ENCODE results near the gene ADGRF5. TPM values are rescaled to one million over a fixed set of nuclear protein-coding genes. Genes with fewer than 3 reads are reported as not detected.

The ADGRF5 gene
- total RNA-seq, 1 donor from 2014 or later = 283 TPM

DNA sequence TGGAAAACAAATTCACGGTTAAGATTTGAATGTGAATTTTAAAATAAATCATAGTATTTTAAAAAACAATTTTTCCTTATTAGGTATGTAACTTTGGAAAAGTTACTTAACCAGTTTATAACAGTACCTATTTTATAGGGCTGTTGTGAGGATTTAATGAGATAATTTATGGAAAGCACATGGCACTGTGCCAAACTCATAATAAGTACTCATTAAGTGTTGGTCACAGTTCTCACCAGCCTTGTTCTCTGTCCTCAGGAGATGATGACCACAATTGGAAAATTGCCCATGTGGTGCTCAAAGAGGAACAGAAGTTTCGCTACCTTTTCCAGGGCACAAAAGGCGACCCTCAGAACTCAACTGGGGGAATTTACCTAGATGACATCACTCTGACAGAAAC lies 88.9 kb downstream of the ADGRF5 start:
- intact Hi-C loops (cut with DNase I) = no loop called here
- H3K27ac ChIP-seq = no peak overlapping the region
- TF ChIP-seq CTCF (IDR thresholded peaks at IDR 0.05) = no peak
- H3K27me3 ChIP-seq = no peaks in the 10 kb centered on the region
- H3K9me3 ChIP-seq = no peaks in the 10 kb centered on the region
- H3K4me3 ChIP-seq = no peak overlapping the region
- H3K4me1 ChIP-seq = no peaks in the 10 kb centered on the region
- ATAC-seq = no peak
- no peak for DNase-seq
- H3K36me3 ChIP-seq = no peaks in the 10 kb centered on the region

DNA sequence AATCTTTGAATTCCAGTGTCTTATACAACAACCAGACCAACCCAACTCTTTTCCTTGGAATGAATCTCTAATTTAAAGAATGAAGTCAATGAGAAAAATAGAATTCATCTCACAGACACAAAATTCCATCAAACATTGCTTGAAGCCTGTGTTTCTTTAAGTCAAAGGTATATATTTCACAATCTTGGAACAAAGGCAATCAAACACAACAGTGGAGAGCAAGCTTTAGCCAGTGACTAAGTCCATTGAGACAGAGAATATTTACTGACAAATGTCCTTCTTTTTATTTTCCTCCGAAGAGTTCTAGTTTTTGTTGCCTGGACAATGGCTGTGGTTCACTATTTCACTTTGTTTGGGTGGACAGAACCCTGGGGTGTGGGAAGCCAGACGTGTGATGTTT lies 92.8 kb downstream of the ADGRF5 start:
- no peaks in the 10 kb centered on the region for H3K27me3 ChIP-seq
- H3K4me3 ChIP-seq = no peak overlapping the region
- intact Hi-C loops (cut with DNase I) = no loop called here
- H3K27ac ChIP-seq = no peak overlapping the region
- H3K9me3 ChIP-seq = no peaks in the 10 kb centered on the region
- DNase-seq = no peak
- no peaks in the 10 kb centered on the region for H3K4me1 ChIP-seq
- TF ChIP-seq CTCF (IDR thresholded peaks at IDR 0.05) = no peak
- H3K36me3 ChIP-seq = no peaks in the 10 kb centered on the region
- ATAC-seq = no peak

DNA sequence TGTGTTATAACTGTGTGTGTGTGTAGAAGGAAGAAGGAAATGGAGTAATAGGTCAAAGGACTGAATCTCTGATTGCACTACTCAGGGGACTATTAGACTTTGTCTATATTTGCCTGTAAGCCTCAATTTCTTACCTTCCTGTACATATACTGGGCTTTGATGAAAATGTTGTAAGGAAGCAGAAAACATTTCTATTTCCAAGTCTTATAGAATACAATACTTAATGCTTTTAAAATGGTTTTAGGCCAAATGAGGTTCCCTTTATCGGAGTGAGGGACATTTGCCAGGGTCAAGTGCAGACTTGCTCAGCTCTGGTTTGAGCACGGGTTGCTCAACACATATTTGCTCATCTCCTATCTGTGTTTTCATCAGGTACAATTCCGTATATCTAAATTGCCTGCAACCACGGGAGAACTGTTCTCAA lies 100.3 kb downstream of the ADGRF5 start:
- intact Hi-C loops (cut with DNase I) = no loop called here
- ATAC-seq (no peak), DNase-seq (no peak)

DNA sequence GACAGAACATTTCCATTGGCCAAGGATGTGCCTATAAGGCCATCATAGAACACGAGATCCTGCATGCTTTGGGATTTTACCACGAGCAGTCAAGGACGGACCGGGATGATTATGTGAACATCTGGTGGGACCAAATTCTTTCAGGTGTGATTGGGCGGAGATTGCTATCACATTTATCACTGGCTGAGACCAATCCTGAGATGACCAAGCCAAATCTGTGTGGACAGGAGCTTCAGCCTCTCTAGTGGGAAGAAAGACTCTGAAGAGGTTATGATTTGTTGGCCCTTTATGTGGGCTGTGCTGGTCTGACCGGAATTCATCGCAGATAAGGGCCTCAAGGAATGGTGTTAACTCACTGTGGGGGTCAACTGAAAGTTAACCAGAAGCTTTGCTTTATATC lies 102.2 kb downstream of the ADGRF5 start:
- H3K4me1 ChIP-seq = no peaks in the 10 kb centered on the region
- H3K9me3 ChIP-seq = no peaks in the 10 kb centered on the region
- no peak for ATAC-seq
- H3K27ac ChIP-seq = no peak overlapping the region
- no peak for DNase-seq
- peaks cover 3% of the 10 kb centered on the region for H3K27me3 ChIP-seq
- H3K4me3 ChIP-seq = no peak overlapping the region
- intact Hi-C loops (cut with DNase I) = no loop called here
- no peak for TF ChIP-seq CTCF (IDR thresholded peaks at IDR 0.05)
- H3K36me3 ChIP-seq = no peaks in the 10 kb centered on the region

More for the DNA sequence above, 100.3 kb downstream of the ADGRF5 start:
- no peaks in the 10 kb centered on the region for H3K27me3 ChIP-seq
- no peaks in the 10 kb centered on the region for H3K9me3 ChIP-seq
- no peaks in the 10 kb centered on the region for H3K4me1 ChIP-seq
- no peak overlapping the region for H3K27ac ChIP-seq
- H3K4me3 ChIP-seq = no peak overlapping the region
- no peak for TF ChIP-seq CTCF (IDR thresholded peaks at IDR 0.05)
- no peaks in the 10 kb centered on the region for H3K36me3 ChIP-seq

GRCh38 chr6:46816626-46817025 lies 105.1 kb downstream of the ADGRF5 start:
- TF ChIP-seq CTCF (IDR thresholded peaks at IDR 0.05) = no peak
- ATAC-seq (no peak), DNase-seq (no peak)
- Histone ChIP-seq H3K9me3 (no peaks in the 10 kb centered on the region), H3K36me3 (no peaks in the 10 kb centered on the region), H3K4me3 (no peak overlapping the region), H3K4me1 (no peaks in the 10 kb centered on the region), H3K27ac (no peak overlapping the region), H3K27me3 (peaks cover 3% of the 10 kb centered on the region)
- intact Hi-C loops (cut with DNase I) = no loop called here

DNA sequence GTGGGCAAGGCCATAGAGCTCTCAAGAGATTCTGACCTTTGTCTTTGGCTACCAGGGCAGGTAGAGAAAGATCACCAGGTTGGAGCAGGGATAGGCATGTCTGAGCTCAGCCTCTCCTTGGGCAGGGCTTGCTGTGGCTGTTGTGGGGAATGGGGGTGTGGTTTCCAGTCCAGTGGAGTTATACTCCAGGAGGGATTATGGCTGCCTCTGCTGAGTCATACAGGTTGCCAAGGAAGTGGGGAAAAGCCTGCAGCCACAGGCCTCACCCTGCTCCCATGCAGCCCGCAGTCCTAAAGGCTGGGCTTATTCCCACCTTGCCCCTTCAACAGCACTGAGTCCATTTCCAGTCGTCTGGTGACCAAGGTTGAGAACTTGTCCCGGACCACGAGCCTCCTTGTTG lies 106.6 kb downstream of the ADGRF5 start:
- Histone ChIP-seq H3K4me1 (no peaks in the 10 kb centered on the region), H3K27me3 (peaks cover 3% of the 10 kb centered on the region), H3K9me3 (no peaks in the 10 kb centered on the region), H3K36me3 (no peaks in the 10 kb centered on the region), H3K27ac (no peak overlapping the region), H3K4me3 (no peak overlapping the region)
- TF ChIP-seq CTCF (IDR thresholded peaks at IDR 0.05) = no peak
- intact Hi-C loops (cut with DNase I) = no loop called here
- no peak for DNase-seq
- ATAC-seq = no peak

All from upper lobe of right lung (tissue), 1 donor.